Measurements from ENCODE around the gene PAPSS2. TPM values are rescaled to one million over a fixed set of nuclear protein-coding genes. Genes with fewer than 3 reads are reported as not detected.
A peak's percentile ranks its signal among the peaks of the same experiment; 100 is the strongest.

The PAPSS2 gene
- total RNA-seq, 6 experiments from 2014 or later: 65.3 to 158 (median 105) TPM

GRCh38 chr10:87759551-87759950 lies 99.9 kb downstream of the PAPSS2 start:
- H3K27ac ChIP-seq: no peak overlapping the region
- no peak for ATAC-seq

DNA sequence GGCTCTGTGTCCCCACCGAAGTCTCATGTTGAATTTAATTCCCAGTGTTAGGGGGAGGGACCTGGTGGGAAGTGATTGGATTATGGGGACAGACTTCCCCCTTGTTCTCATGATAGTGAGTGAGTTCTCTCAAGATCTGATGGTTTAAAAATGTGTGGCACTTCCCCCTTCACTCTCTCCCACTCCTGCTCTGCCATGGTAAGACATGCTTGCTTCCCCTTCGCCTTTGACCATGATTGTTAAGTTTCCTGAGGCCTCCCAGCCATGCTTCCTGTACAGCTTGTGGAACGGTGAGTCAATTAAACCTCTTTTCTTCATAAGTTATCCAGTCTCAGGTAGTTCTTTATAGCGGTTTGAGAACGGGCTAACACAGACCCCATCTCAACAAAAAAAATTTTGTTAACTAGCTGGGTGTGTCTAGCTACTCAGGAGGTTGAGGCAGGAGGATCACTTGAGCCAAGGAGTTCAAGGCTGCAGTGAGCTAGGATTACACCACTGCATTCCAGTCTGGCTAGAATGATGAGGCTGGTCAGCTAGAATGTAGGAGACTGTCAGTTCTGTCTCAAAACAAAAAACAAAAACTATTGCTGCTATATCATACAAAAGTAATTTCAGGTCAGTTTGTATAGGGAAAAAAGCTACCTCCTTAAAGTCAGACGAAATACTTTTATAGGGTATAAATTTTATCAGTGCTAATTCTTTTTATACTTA lies 100.7 kb downstream of the PAPSS2 start:
- Histone ChIP-seq H3K4me1 (peaks cover 0 to 5% (median 0%) of the 10 kb centered on the region in 4 donors), H3K27me3 (no peaks in the 10 kb centered on the region), H3K36me3 (no peaks in the 10 kb centered on the region), H3K4me3 (no peak overlapping the region), H3K9me3 (no peaks in the 10 kb centered on the region), H3K27ac (no peak overlapping the region)
- DNase-seq: no peak
- WGBS (ENCODE audit: insufficient coverage, low coverage, low lambda C conversion rate, missing lambda C conversion rate): 86% methylated on average over 6 of the region's 6 CpGs
- no peak for ATAC-seq
- intact Hi-C loops (cut with DNase I): no loop called here
- TF ChIP-seq POLR2A (IDR thresholded peaks at IDR 0.05) (no peak), CTCF (IDR thresholded peaks at IDR 0.05) (no peak)

More at GRCh38 chr10:87759551-87759950, 99.9 kb downstream of the PAPSS2 start:
- peaks cover 0 to 5% (median 0%) of the 10 kb centered on the region in 4 donors for H3K4me1 ChIP-seq
- no peaks in the 10 kb centered on the region for H3K36me3 ChIP-seq
- DNase-seq: no peak
- intact Hi-C loops (cut with DNase I): no loop called here
- H3K9me3 ChIP-seq: no peaks in the 10 kb centered on the region
- H3K4me3 ChIP-seq: no peak overlapping the region
- no peak for TF ChIP-seq CTCF (IDR thresholded peaks at IDR 0.05)
- TF ChIP-seq POLR2A (IDR thresholded peaks at IDR 0.05): no peak
- no peaks in the 10 kb centered on the region for H3K27me3 ChIP-seq

GRCh38 chr10:87761153-87761552 lies 101.5 kb downstream of the PAPSS2 start:
- H3K4me1 ChIP-seq: peaks cover 0 to 5% (median 0%) of the 10 kb centered on the region in 4 donors
- intact Hi-C loops (cut with DNase I): no loop called here
- H3K27ac ChIP-seq: no peak overlapping the region
- H3K9me3 ChIP-seq: no peaks in the 10 kb centered on the region
- H3K36me3 ChIP-seq: no peaks in the 10 kb centered on the region
- no peak for ATAC-seq
- H3K27me3 ChIP-seq: no peaks in the 10 kb centered on the region
- no peak for TF ChIP-seq CTCF (IDR thresholded peaks at IDR 0.05)
- TF ChIP-seq POLR2A (IDR thresholded peaks at IDR 0.05): no peak
- H3K4me3 ChIP-seq: no peak overlapping the region
- DNase-seq: no peak
- WGBS (ENCODE audit: insufficient coverage, low coverage, low lambda C conversion rate, missing lambda C conversion rate): 86% methylated on average over 4 of the region's 4 CpGs

GRCh38 chr10:87761892-87762291 lies 102.2 kb downstream of the PAPSS2 start:
- H3K27me3 ChIP-seq: no peaks in the 10 kb centered on the region
- ATAC-seq (peak in 1 of 4 donors; percentile 60), DNase-seq (no peak)

More at GRCh38 chr10:87761892-87762291, 102.2 kb downstream of the PAPSS2 start:
- H3K27ac ChIP-seq: no peak overlapping the region
- TF ChIP-seq POLR2A (IDR thresholded peaks at IDR 0.05) (no peak), CTCF (IDR thresholded peaks at IDR 0.05) (no peak)
- H3K4me1 ChIP-seq: peaks cover 0 to 5% (median 0%) of the 10 kb centered on the region in 4 donors
- WGBS (ENCODE audit: insufficient coverage, low coverage, low lambda C conversion rate, missing lambda C conversion rate): 56% methylated on average over 1 of the region's 2 CpGs
- intact Hi-C loops (cut with DNase I): no loop called here
- H3K9me3 ChIP-seq: no peaks in the 10 kb centered on the region
- peaks cover 0 to 2% (median 0%) of the 10 kb centered on the region in 4 donors for H3K36me3 ChIP-seq
- H3K4me3 ChIP-seq: no peak overlapping the region
